CD4-positive, alpha-beta T cell treated with Interleukin-21 for 1 hour (primary cell): ENCODE results near the gene SH3D19.
"Not testable (repeated sequence)": the region's sequence is repeated elsewhere in the genome, so short reads cannot be mapped to it uniquely, and the experiment has no call there.

Experiments used
- DNase-seq: peaks from one replicate; pipeline ENCODE4 v3.0.0-alpha.2; 2020

Gene SH3D19

DNA sequence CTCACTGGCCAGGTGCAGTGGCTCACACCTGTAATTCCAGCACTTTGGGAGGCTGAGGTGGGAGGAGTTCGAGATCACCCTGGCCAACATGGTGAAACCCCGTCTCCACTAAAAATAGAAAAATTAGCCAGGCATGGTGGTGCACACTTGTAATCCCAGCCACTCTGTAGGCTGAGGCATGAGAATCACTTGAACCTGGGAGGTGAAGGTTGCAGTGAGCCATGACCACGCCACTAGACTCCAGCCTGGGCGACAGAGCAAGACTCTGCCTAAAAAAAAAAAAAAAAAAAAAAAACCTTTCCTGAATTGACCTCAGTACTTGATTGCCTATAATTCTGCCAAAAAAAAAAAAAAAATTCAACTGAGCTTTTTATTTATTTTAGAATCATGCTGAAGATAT, 3.2 kb downstream of the SH3D19 start:
- DNase-seq, result not testable (repeated sequence)

DNA sequence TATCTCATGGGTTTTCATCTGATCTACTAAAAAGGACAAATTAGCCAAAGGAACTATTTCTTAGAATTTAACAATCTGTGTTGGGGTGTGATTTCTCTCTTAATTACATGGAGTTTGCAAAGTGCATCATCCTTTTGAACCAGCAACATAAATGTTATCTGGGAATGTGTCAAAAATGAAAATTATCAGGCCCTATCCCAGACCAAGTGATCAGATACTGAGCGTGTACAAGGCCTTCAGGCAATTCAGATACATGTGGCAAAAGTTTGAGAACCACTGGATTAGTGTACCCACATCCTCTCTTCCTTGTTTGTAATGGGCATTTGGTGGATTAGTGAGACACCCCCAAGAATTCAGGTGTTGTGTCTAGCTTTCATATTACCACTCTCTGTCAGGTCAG, 3.8 kb downstream of the SH3D19 start:
- DNase-seq, result no peak

DNA sequence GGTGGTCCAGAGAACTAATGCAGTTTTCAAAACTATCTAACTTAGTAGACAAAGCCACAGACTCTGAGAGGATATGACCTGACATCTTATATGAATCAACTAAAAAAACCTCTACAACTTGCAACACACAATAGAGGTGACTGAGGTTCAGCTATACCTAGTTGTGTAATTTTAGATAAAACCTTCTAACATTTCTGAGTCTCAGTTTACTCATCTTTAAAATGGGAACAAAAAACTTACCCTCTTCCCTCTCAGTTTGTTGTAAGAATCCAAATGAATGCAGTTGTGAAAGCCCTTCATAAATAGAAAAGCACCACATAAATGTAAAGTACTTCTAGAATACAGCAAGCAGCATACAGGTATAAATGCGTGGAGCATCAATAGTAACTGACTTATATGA, 5.9 kb downstream of the SH3D19 start:
- no peak for DNase-seq

DNA sequence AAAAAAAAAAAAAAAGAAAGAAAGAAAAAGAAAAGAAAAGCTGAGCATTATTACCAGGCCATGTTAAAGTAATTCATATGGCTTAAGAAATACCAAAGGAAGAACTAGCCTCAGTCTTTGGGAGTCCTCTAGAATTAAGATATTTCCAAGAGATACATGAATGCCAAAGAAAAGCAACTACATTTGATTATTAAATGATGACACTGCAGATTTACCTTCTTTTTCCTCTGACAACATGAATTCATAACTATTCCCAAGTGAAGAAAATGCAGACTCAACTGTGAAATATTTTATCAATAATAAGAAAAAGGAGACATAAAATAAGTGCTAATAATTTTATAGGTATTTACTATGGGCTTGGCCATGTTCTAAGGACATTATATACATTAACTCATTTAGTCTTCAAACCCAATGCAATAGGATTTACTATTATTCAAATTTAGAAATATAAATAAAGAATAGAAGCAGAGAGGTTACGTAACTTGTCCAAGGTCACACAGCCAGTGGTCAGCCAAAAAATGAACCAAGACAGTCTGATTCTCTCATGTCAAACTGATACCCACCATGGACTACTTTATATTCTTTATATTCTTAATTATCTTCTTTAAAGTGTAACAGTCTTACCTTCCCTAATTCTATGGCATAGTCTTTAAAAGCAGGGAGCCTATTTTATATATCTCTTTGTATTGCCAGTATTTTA, 6.9 kb downstream of the SH3D19 start:
- DNase-seq, result no peak

DNA sequence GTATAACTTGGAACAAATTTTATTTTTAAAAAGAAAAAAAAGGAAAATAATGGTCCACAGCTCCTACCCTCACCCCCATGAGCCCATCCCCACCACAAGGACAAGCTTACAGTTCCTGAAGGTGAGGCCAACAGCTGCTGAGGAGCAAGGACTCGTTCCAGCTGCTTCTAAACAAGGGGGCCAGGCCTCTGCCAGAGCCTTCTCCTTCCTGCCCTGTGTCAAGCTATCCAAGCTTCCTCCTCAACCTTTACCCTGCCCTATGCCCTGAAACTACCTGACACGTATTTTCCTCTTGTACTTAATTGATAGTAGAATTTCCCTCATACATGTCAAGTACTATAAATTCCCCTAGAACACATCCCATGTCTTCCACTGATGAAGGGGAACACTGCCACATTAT, 8.8 kb downstream of the SH3D19 start:
- no peak for DNase-seq

DNA sequence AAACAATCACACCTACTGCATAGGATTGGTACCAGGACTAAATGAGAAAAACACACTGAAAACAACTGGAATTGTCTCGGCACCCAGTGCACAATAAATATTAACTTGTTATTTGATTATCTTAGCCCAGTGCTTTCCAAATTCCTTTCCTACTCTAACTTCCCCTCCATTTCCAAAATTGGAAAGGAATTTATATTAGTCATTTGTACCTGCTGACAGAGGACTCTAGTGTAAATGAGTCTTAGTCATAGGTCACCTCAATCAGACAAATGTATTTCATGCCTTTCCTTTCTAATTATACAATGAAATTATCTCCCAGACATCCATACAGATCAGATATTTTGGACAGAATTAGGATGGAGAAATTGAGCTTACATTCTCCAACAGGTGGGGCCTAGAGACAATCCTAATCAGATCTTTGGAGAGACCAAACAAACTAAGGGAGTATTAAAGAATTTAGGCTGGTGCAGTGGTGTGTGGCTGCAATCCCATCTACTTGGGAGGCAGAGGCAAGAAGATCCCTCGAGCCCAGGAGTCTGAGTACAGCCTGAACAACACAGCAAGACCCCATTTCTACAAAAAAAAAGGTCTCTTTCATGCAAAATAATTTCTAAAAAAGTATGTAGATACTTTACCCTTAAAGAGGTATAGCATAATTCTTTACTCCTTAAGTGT, 10.1 kb downstream of the SH3D19 start:
- DNase-seq, result no peak

DNA sequence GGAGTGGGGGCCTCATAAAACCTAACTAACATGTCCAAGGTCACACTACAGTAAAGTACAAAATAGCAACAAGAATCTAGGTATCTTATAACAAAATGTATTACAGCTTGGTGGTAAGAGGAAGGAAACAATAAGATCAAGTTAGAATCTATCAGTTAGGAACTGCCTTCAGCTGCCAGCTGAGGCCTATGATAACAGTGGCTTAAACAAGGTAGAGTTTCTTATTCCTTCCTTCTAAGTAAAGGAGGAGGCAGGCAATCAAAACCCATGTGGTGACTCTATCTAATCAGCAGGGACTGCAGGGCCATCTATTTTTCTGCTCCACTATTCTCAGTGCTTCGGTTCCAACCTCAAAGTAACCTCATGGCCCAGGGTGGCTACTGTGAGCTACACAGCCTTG, 10.9 kb downstream of the SH3D19 start:
- DNase-seq, result no peak

DNA sequence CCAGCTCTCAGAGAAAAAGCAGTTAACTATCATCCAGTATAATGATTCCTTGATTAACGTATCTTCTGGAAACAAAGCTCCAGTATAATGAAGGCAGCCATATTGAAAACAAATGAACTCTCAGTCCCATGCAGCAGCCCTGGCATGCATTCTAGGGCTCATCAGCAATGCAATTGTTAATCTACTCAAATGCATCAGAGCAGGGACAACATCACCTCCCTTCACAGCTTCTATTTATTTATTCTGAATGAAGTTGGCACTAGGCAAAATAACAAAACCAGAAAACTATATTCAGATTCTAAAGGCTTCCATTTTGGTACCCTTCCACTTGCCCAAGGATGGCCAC, 11.4 kb downstream of the SH3D19 start:
- DNase-seq, result no peak

DNA sequence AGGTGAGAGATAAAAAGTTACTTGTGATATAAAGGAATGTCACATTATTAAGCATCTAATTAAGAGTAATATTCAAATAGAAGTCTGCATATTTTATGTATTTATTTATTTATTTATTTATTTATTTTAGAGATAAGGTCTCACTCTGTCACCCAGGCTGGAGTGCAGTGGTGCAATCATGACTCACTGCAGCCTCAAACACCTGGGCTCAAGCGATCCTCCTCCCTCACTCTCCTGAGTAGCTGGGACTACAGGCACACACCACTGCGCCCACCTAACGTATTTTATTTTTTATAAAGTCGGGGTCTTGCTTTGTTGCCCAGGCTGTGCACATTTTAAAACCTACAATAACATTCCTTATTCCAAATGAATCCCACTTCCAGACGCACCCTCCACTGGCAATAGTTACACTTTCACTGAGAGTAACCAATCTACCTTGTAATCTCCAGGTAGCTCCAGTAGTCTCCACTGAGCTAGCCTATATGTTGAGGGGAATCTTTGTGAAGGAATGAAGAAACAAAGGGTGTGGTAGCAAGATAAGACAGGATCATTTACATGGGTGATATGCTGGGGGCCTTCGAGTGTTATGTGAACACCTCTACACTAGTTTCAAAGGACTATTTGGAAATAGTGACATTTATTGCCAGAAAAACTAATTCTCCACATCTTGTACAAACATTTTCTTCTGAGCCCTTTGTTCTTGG, 11.9 kb downstream of the SH3D19 start:
- no peak for DNase-seq

DNA sequence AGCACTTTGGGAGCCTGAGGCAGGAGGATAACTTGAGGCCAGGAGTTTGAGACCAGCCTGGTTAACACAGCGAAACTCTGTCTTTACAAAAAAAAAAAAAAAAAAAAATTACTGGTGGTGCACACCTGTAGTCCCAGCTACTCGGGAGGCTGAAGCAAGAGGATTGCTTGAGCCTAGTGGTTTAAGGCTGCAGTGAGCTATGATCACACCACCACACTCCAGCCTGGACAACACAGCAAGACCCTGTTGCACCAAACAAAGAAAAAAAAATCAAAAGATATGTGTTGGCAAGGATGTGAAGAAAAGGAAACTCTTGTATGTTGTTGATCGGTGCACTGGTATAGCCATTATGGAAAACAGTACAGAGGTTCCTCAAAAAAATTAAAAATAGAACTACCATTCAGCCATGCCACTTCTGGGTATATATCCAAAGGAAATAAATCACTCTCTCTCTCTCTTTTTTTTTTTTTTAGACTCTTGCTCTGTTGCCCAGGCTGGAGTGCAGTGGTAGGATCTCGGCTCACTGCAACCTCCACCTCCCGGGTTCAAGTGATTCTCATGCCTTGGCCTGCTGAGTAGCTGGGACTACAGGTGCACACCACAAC, 15.2 kb downstream of the SH3D19 start:
- no peak for DNase-seq

DNA sequence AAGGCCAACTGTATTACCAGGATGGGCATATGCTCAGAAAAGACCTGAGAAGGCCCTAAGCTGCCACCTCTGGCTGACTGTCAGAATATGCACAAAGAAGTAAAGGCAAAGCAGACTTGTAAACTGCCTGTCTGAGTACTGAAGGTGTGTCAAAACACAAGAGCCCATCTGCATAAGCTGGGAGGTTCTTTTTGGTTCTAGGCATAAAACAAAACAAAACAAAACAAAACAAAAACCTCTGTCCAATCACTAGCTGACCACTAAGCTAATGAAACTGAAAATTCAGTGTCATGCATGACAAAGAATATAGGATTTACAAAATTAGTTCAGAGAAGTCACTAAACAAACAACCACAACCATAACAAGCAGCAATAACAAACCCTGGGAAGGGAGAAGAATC, 20.6 kb downstream of the SH3D19 start:
- DNase-seq, result no peak

DNA sequence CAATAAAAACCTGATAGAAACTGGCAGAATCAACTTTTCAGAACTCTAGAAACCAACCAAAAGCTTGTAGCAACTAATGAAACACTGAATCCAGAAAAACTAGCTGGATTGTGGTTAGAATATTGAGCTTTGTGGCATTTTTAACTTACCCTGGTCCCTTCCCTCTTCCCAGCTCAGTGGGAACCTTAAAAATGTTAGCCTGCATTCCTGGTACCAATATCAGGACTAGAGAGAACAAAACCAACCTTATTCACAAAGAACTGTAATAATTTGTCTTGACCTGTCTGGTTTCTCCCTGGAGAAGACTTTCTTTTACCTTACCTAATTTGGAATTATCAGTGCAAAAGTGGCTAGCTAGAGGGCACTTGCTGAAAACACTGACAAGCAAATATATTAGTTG, 21.2 kb downstream of the SH3D19 start:
- DNase-seq, result no peak

DNA sequence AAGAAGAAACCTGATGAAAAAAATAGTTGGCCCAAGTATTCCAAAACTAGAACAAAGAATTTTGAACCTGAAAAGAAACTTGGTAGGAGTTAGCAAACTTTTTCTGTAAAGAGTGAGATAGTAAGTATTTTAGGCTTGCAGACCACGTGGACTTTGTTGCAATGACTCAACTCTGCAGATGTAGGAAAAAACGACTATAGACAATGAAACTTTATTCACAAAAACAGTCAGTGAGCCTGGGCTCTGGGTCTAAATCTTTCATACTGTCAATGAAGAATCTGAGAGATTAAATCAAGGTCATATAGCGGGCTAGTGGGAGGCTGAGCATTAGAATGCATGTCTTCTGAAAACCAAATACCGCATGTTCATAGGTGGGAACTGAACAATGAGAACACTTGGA, 23.0 kb downstream of the SH3D19 start:
- no peak for DNase-seq

DNA sequence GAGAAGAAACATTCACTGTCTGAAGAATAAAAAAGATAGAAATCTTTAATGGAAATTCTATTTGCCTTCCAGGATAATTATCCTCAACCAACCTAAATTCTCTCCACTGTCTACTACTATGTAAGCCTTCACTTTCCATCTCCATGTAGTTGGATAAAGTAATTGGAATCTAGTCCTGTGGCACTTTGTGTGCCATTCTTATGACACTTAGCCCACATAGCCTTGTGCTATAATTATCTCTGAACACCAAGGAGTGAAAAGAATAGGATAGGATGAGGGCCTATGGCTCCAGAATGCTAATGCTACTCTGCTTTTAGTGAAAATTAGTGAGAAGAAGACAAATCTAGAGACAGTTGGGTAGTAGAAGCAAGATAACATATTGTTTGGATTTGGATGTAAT, 28.2 kb downstream of the SH3D19 start:
- no peak for DNase-seq

DNA sequence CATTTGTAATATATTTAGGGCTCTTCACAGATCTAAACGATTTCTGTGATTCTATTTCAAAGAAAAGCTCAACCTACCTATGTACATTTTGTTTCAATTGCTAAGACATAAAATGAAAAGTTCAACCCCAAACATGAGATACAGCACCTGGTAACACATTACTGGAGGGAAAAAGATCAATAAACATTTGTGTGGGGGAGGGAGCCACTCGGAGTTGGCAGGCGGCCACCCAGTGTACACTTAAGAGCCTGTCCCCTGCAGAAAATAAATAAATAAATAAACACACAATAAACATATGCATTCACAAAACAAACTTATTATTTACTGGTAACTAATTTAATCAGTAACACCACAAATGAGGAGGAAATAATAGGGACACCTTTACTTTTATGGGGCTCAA, 29.2 kb downstream of the SH3D19 start:
- no peak for DNase-seq

DNA sequence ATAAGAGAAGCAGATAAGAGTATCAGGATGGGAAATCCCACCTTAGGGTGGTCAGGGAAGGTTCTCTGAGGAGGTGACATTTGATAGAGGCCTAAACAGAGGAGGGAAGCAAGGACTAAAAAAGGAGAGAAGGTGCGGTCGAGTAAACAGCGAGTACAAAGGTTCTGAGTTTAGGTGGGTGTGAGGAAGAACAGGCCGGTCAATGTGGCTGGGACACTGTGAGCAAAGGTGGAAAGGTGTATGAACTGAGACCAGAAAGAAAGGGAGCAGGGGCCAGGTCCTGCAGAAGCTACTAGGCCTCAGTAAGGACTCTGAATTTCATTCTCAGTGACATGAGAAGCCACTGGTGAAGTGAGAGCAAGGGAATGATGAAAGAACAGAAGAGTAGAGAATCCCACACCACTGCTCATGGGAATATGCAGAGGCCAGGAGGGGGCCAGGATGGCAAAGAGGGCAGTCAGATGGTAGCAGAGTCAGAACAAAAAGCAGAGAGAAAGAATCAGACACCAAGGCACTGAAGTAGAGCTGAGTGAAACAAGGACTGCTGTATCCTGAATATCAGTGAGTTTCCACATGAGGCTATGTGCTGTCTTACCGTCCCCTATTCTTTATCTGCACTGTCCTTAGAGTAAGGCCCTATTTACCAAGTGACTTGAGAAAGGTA, 30.4 kb downstream of the SH3D19 start:
- no peak for DNase-seq

DNA sequence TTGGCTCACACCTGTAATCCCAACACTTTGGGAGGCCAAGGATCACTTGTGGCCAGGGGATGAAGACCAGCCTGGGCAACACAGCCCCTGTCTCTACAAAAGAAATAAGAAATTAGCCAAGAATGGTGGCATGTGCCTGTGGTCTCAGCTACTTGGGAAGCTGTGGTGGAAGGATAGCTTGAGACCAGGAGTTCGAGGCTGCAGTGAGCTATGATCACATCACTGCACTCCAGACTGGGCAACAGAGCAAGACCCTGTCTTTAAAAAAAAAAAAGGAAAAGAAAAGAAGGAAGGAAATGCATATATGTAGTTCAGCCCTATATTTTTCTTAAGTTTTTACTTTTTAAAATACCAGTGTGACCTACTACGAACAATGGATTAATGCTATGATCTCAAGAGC, 33.4 kb downstream of the SH3D19 start:
- DNase-seq, result no peak

DNA sequence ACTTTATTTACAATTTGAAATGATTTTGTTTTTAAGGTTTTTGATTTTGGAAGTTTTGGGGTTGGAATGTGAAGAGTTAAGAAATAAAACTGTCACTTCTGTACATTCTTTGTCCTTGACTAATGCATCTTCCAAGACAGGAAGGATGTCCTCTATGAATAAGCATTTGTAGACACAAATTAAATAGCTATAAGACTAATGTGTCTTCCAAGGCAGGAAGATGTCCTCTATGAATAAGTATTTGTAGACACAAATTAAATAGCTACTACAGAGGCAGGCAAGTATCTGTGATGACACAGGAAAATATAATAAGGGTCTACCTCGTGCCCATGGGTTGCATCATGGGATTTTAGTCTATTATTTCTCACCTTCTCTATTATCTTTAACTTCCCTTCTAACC, 33.9 kb downstream of the SH3D19 start:
- no peak for DNase-seq

DNA sequence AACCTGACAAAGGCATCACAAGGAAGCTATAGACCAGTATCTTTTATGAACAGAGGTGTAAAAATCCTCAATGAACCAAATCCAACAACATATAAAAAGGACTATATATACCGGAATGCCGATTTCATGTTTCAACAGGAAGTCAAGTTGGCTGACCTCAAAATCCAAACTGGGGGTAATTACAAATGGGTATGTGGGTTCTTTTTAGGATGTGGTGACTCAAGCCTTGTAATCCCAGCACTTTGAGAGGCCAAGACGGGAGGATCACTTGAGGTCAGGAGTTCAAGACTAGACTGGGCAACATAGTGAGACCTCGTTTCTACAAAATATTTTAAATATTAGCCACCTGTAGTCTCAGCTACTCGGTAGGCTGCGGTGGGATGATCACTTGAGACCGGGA, 38.0 kb downstream of the SH3D19 start:
- no peak for DNase-seq

DNA sequence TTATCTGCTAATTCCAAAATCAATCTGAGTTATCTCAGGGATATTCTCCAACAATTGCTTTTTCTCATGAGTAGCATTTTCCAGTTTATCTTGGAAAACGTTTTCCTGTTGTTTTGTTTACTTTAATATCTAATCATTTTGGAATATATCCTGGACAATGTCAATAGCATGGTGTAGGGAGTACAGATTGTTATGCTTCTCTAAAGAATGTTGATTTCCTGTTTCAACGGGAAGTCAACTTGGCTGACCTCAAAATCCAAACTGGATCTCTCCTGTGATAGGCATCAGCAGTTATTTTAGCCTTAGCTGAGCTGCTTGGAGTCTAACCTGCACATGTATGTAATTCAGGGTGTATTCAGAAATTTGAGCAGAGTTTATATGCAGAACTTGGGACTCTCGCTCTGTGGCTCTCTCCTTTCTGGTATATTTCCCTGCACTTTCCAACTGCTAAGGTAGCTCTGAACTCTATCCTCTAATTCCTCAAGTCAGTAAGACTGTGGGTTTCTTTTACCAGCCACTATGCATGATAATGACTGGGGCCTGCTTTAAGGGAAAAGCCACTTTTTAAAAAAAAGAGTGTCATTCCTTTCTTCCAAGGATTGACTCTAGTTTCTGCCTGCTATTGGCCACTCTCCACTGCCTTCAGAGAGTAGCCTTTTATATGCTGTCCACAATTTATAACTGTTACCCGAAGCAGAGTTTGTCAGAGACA, 40.7 kb downstream of the SH3D19 start:
- no peak for DNase-seq

DNA sequence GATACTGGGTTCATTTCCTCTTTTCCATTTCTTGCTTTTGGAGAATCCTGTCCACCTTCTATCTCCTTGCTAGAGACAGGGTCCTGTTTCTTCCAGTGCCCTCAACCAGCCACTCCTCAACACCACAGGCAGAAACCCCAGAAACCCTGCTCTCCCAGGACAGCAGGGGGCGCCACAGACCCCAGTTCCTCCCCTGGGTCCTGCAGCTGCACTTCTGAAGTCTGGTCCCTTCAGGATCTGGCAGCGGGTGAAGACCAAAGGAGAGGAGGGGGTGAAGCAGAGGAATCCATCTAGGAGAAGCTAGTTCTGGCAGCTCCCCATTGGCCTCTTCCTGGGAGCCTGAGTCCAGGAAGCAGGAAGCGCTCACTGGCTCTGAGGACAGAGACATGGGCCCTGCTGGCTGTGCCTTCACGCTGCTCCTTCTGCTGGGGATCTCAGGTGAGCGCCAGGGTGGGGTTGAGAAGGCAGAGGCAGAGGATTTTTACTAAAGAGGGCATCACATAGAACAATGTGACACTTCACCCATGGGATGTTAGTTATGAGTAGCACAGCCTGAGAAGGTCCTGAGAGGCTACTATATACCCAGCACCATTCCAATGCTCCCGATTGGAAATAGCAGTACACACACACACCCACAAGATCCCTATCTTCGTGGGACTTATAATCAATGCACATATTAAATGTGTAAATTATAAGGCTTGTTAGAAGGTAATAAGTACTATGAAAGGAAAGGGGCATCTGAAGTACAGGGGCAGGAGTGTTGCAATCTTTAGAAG, 48.4 kb downstream of the SH3D19 start, which contains the start of gene PRSS48:
Gene PRSS48, plus strand, starts transcription at position 375 of the 776 bp plus-strand sequence. Its CDS starts 12 bp downstream, at position 387.
- peak; percentile 12 for DNase-seq

DNA sequence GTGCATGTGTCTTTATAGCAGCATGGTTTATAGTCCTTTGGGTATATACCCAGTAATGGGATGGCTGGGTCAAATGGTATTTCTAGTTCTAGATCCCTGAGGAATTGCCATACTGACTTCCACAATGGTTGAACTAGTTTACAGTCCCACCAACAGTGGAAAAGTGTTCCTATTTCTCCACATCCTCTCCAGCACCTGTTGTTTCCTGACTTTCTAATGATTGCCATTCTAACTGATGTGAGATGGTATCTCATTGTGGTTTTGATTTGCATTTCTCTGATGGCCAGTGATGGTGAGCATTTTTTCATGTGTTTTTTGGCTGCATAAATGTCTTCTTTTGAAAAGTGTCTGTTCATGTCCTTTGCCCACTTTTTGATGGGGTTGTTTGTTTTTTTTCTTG, 56.5 kb downstream of the SH3D19 start:
- DNase-seq, result not testable (repeated sequence)
